Inflammatory macrophage treated with lipopolysaccharide for 1 hour (primary cell): Measurements from ENCODE around the gene ABCC1.
"Not testable (repeated sequence)": the region's sequence is repeated elsewhere in the genome, so short reads cannot be mapped to it uniquely, and the experiment has no call there.

Experiments
- DNase-seq, 2 donors: peaks; one replicate each; pipeline ENCODE4 v3.0.0-alpha.2; 2020 to 2022

The ABCC1 gene

GRCh38 chr16:16163571-16163970 lies 214.2 kb downstream of the ABCC1 start:
- no peak for DNase-seq

- no peak for DNase-seq
Measured at GRCh38 chr16:16164243-16164642, 214.8 kb downstream of the ABCC1 start.

GRCh38 chr16:16166085-16166484 lies 216.7 kb downstream of the ABCC1 start:
- DNase-seq = no peak

GRCh38 chr16:16166949-16167348 lies 217.5 kb downstream of the ABCC1 start:
- no peak for DNase-seq

GRCh38 chr16:16167927-16168326 lies 218.5 kb downstream of the ABCC1 start:
- DNase-seq = no peak

- no peak for DNase-seq
Measured at GRCh38 chr16:16168431-16168830, 219.0 kb downstream of the ABCC1 start.

GRCh38 chr16:16169615-16170014 lies 220.2 kb downstream of the ABCC1 start:
- no peak for DNase-seq

- no peak for DNase-seq
Measured at GRCh38 chr16:16171332-16171919, 222.0 kb downstream of the ABCC1 start.

- no peak for DNase-seq
Measured at GRCh38 chr16:16172991-16173390, 223.6 kb downstream of the ABCC1 start.

GRCh38 chr16:16175296-16175695 lies 225.9 kb downstream of the ABCC1 start:
- DNase-seq = no peak

GRCh38 chr16:16176328-16176727 lies 226.9 kb downstream of the ABCC1 start:
- no peak for DNase-seq

GRCh38 chr16:16178455-16179162 lies 229.2 kb downstream of the ABCC1 start:
- DNase-seq = no peak

- DNase-seq = not testable (repeated sequence)
Measured at GRCh38 chr16:16181748-16182147, 232.3 kb downstream of the ABCC1 start.

- no peak for DNase-seq
Measured at GRCh38 chr16:16182918-16183317, 233.5 kb downstream of the ABCC1 start.

GRCh38 chr16:16183562-16183961 lies 234.1 kb downstream of the ABCC1 start:
- peak in 1 of 2 donors; percentile 9 for DNase-seq

- DNase-seq = no peak
Measured at GRCh38 chr16:16184594-16184993, 235.2 kb downstream of the ABCC1 start.

GRCh38 chr16:16185095-16185494 lies 235.7 kb downstream of the ABCC1 start:
- DNase-seq = no peak

- no peak for DNase-seq
Measured at GRCh38 chr16:16186820-16187219, 237.4 kb downstream of the ABCC1 start.

- DNase-seq = no peak
Measured at GRCh38 chr16:16188827-16189226, 239.4 kb downstream of the ABCC1 start.

GRCh38 chr16:16189842-16190241 lies 240.4 kb downstream of the ABCC1 start:
- no peak for DNase-seq

GRCh38 chr16:16190546-16190945 lies 241.1 kb downstream of the ABCC1 start:
- no peak for DNase-seq

- not testable (repeated sequence) for DNase-seq
Measured at GRCh38 chr16:16190966-16191365, 241.6 kb downstream of the ABCC1 start.

GRCh38 chr16:16191493-16192167 lies 242.2 kb downstream of the ABCC1 start:
- DNase-seq = no peak
